ENCODE data around the gene TPM2.

TPM2 gene

GRCh38 chr9:35718721-35719511 lies 29.2 kb upstream of the TPM2 start:
- DNase-seq (ENCODE audit: low read depth, low spot score): no peak

DNA sequence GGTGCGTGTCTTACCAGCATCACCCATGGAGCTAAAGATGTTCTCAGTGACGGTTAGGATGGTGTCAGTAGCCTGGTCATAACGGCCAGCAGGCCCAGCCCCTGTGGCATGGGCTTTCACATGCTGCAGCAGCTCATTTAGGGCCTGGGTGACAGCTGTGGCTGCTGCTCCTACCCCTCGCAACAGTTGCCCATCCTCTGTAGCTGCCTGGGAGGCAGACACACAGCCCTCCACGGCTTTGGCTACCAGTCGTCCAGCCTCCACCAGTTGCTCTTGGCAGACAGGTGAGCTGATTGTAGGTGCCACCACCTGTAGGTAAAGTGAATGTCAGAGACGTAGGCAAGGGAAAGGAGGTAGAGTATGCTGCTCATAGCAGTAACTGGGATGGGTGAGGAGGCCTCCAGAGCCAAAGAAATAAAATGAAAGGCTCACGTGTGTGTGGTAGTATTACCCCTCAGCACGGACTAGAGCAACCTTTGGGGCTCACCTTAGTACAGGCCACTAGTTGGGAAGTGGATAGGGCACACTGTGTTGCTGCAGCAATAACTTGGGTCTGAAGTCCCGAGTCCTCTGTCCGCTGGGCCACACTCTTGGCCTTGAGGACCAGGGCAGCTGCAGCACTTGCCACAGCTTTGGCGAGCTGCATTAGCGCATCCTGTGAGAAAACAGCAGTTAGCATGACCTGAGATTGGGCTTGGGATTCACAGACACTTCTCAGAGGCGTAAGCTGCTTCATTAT lies 27.6 kb upstream of the TPM2 start:
- DNase-seq (ENCODE audit: low read depth, low spot score): no peak

DNA sequence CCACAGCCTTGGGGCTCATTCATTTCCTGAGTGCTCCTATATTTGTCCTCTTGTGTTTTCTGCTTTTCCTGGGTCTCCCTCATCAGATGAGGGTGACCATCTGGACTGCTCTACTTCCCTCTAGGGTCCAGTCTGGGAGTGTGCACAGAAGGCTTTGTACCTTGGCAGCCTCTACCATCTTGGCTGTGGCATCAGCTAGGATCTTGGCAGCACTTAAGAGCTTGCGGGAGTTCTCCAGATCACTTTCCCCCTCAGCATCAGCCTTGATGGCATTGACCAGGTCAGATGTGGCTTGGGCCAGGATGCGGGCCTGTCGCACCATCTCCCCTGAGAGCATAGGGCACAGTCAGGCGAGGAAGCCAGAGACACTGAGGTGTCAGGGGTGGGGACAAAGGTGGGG lies 26.5 kb upstream of the TPM2 start:
- no peak for DNase-seq (ENCODE audit: low read depth, low spot score)

DNA sequence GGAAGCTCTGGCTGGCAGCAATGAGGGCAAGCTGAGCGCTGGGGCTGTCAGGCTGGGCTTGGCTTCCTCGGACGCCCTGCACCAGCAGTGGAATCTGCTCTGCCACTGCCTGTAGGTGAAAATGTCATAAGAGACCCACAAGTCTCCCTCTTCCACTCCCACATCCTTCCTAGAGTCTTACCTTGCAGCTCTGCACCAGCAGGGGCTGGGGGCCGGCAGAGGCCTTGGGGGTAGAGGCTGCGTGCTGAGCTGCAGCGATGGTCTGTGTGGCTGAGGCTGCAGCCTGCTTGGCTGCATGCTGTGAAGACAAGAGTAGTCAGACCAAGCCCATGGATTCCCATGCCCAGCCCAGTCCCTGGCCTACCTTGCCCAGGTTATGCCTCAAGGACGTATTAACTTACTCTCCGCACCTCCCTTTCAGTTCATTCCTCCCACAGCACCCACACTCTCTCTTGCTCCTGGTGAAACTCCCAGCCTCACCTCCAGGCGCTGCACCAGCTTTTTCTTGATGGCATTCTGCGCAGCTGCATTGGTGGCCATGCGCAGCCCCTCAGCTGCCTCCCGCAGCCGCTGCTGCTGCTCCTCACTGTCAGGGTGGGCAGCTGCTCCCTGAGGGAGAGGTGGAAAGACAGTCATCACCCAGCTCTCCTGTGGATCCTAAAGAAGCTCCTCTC lies 25.0 kb upstream of the TPM2 start:
- no peak for DNase-seq (ENCODE audit: low read depth, low spot score)

DNA sequence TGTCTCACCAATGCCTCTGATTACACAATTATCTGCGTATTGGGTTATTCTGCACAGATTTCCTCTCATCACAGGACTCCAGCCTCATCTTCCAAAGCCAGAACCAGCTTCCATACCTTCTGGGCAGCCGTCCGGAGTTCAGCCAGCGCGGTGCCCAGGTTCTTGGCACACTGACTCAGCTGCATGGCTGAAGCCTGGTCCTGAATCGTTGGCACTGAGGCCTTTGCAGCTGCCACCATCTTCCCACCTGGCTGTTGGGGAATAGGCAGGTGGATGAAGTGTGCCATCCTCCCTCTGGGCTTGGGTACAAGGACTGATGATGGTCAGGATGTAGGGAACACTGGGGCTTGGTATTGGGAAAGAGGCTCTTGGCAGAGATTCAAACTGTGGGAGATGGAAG lies 24.4 kb upstream of the TPM2 start:
- no peak for DNase-seq (ENCODE audit: low read depth, low spot score)

GRCh38 chr9:35713578-35713977 lies 23.9 kb upstream of the TPM2 start:
- no peak for DNase-seq (ENCODE audit: low read depth, low spot score)

- no peak for DNase-seq (ENCODE audit: low read depth, low spot score)
Observed at GRCh38 chr9:35712762-35713400, 23.2 kb upstream of the TPM2 start.

DNA sequence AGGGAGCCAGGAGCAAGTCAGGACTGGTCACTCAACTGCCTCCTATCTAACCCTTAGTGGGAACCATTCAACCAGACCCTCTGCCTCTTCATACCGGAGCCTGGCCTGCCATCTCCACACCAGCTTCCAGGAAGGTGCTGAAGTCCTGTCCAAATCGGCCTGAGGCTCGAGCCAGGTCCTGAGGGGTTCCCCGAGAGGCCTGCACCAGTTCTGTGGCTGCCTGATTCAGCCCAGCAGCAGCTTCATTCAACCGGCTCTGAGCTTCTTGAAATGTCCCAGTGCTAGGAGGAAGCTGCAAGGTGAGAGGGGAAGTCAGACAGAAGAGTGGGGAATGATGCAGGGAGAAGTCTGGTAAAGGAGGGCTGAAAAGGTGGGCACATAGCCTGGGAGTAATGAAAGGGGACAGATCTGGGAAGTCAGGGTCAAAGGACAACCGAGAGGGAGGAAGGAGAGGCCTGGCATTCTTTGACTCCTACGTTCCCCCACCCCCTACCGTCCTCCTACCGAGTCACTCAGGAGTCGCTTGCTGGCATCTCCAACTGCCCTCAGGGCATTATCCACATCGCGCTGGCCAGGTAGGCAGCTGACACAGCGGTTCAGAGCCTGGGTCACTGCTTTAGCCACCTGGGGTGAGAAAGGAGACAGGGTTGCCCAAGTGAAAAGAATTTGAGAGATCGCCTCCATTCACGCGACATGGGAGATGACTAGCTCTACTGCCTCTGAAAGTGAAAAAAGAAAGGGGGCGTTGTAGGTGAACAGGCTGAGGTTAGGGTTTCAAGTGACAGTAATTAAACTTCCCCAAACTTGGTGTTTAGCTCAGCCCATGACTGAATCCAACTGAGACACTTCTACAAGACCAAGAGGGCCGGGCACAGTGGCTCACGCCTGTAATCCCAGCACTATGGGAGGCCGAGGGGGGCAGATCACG lies 22.0 kb upstream of the TPM2 start:
- no peak for DNase-seq (ENCODE audit: low read depth, low spot score)

- no peak for DNase-seq (ENCODE audit: low read depth, low spot score)
Observed at GRCh38 chr9:35710818-35711500, 21.2 kb upstream of the TPM2 start.

- no peak for DNase-seq (ENCODE audit: low read depth, low spot score)
Observed at GRCh38 chr9:35708146-35708545, 18.4 kb upstream of the TPM2 start.

GRCh38 chr9:35706951-35707350 lies 17.2 kb upstream of the TPM2 start:
- DNase-seq (ENCODE audit: low read depth, low spot score): no peak

- no peak for DNase-seq (ENCODE audit: low read depth, low spot score)
Observed at GRCh38 chr9:35705836-35706430, 16.2 kb upstream of the TPM2 start.

DNA sequence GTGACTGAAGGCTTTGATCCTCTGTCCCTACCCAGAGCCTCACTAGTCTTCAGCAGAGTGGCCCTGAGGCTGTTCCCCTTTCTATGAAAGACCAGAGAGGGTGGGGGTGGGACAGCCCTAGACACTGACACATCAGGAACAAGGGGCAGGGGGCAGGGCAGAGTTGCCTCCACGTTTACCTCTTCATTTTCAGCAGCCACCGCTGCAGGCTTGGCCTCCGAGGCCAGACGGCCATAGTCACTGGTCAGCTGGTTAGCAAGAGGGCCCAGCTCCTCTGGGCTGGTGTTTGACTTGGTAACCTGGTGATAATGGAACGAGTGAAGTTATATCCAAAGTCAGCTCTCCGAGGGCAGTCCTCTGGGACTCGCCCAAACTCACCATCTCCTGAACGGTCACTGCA lies 15.6 kb upstream of the TPM2 start:
- no peak for DNase-seq (ENCODE audit: low read depth, low spot score)

DNA sequence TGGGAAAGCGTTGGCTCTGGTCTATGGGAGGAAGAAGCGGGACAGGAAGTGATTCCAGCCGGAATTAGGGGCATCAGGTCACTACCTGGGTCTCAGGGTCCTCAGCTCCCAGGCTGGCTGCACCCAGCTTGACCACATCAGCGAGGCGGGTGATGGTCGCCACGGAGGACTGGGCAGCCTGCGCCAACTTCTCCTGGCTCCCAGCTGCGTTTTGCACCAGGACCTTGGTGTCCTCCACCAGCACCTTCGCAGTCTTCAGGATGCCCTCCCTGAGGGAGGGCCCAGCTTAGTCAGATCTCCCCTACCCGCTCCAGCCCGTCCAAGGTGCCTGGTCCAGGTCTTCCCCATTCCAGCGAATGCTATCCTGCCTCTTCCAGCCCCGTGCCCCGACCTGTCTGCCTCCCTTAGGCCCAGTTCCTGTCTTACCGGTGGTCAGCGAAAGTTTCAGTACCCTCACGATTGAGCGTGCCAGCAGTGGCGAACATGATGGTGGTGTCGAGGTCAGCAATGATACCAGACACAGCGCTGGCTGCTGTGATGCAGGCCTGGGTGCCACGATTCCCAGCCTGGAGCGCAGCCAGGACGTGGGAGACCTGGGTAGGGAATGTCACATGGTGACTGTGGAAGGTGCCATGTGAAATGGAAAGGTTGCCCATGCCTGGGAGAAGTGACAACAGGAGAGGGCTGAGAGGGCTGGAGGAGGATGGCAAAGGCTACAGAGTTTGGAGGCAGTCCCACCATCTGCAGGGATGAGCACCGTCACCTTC lies 14.4 kb upstream of the TPM2 start:
- no peak for DNase-seq (ENCODE audit: low read depth, low spot score)

DNA sequence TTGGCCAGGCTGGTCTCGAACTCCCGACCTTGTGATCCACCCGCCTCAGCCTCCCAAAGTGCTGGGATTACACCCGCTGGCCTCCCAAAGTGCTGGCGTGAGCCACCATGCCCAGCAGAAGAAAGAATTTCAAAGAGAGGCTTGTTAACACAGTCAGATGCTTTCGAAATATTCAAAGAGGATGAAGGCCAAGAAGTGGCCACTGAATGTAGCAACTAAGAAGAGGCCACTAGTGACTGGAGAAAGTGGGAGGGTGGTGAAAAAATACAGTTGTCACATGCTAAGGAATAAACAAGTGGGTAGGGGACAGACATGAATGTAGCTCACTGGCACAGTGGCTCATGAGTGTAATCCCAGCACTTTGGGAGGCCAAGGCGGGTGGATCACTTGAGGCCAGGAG lies 13.0 kb upstream of the TPM2 start:
- DNase-seq (ENCODE audit: low read depth, low spot score): no peak

DNA sequence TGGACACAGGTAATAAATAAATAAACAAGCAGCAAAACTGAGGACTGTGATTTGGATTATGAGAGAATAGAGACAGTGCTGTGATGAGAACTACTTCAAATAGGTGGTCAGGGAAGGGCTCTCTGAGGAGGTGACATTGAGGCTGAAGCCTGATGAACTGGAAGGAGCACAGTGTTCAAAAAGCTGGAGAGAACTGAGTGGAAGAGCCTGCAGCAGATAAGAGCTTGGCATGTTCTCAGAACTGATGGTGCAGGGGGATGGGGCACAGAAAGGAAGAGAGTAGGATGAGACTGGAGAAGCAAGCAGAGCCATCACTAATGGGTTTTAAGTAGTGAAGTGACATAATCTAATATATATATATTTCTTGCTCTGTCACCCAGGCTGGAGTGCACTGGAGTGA lies 11.2 kb upstream of the TPM2 start:
- DNase-seq (ENCODE audit: low read depth, low spot score): no peak

DNA sequence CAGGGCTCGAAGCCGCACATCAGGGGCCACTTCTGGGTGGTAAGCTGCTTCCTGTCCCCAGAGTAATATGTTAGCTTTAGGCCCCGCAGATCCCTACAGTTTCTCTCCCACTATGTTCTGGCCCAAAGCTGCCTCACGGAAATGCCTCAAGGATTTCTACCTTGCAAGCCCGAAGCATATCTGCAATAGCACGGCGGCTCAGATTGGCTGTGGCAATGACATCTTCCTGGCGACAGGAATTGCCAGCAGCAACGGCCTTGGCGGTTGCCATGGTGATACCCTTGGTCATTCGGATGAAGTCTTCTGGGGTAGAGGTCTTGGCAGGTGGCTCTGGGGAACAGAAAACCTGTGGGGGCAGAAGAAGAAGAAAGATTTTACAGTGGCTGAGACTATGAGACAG lies 10.3 kb upstream of the TPM2 start:
- DNase-seq (ENCODE audit: low read depth, low spot score): no peak

- no peak for DNase-seq (ENCODE audit: low read depth, low spot score)
Observed at GRCh38 chr9:35698231-35698630, 8.5 kb upstream of the TPM2 start.

- DNase-seq (ENCODE audit: low read depth, low spot score): no peak
Observed at GRCh38 chr9:35697486-35697885, 7.8 kb upstream of the TPM2 start.

Measured in iPS DF 19.7 (cell line).